Measurements from ENCODE around the gene CASK. TPM values are rescaled to one million over a fixed set of nuclear protein-coding genes. Genes with fewer than 3 reads are reported as not detected.

CASK gene
- total RNA-seq, 1 experiment from 2014 or later: 29.4 TPM

GRCh38 chrX:41596596-41596995, 326.8 kb downstream of the CASK start:
- Histone ChIP-seq H4K20me1 (ENCODE audit: insufficient read depth) (no peaks in the 10 kb centered on the region), H3K4me2 (no peak overlapping the region), H3K27ac (no peak overlapping the region), H3K9me2 (ENCODE audit: insufficient read depth) (no peaks in the 10 kb centered on the region), H3K4me1 (replicated peaks; ENCODE audit: insufficient read depth) (no peaks in the 10 kb centered on the region), H3K79me2 (ENCODE audit: low read depth) (no peaks in the 10 kb centered on the region), H2AFZ (no peak overlapping the region), H3K9me3 (ENCODE audit: insufficient read depth, low read depth) (no peaks in the 10 kb centered on the region), H3K4me3 (no peak overlapping the region), H3F3A (ENCODE audit: insufficient read depth, low read depth) (no peaks in the 10 kb centered on the region), H3K27me3 (ENCODE audit: insufficient read depth, low read depth) (no peaks in the 10 kb centered on the region), H3K36me3 (ENCODE audit: low read depth) (no peaks in the 10 kb centered on the region)
- no peak for TF ChIP-seq EZH2 (IDR thresholded peaks at IDR 0.05; ENCODE audit: low read depth)
- TF ChIP-seq CTCF (conservative IDR thresholded peaks at IDR 0.05): no peak
- BruUV-seq (replicated peaks): no TSS peak
- intact Hi-C loops (cut with micrococcal nuclease; ENCODE audit: unreplicated experiment): no loop called here
- no peak for DNase-seq
- POLR2A ChIA-PET (ENCODE audit: unreplicated experiment): interaction anchor here (0.7 kb wide), 1 partner anchor 268 kb away, joined by 5 read pairs; no protein-coding TSS in a partner anchor
- CTCF ChIA-PET: no interaction called here

- Histone ChIP-seq H3K4me2 (no peak overlapping the region), H3F3A (ENCODE audit: insufficient read depth, low read depth) (no peaks in the 10 kb centered on the region), H3K9me2 (ENCODE audit: insufficient read depth) (no peaks in the 10 kb centered on the region), H3K79me2 (ENCODE audit: low read depth) (no peaks in the 10 kb centered on the region), H4K20me1 (ENCODE audit: insufficient read depth) (no peaks in the 10 kb centered on the region), H3K4me3 (no peak overlapping the region), H2AFZ (no peak overlapping the region), H3K4me1 (replicated peaks; ENCODE audit: insufficient read depth) (no peaks in the 10 kb centered on the region), H3K27ac (no peak overlapping the region), H3K36me3 (ENCODE audit: low read depth) (no peaks in the 10 kb centered on the region), H3K27me3 (ENCODE audit: insufficient read depth, low read depth) (no peaks in the 10 kb centered on the region), H3K9me3 (ENCODE audit: insufficient read depth, low read depth) (no peaks in the 10 kb centered on the region)
- intact Hi-C loops (cut with micrococcal nuclease; ENCODE audit: unreplicated experiment): no loop called here
- ChIA-PET POLR2A (ENCODE audit: unreplicated experiment) (no interaction called here), CTCF (no interaction called here)
- DNase-seq: no peak
- TF ChIP-seq CTCF (conservative IDR thresholded peaks at IDR 0.05) (no peak), EZH2 (IDR thresholded peaks at IDR 0.05; ENCODE audit: low read depth) (no peak)
- BruUV-seq (replicated peaks): no TSS peak
Measured at GRCh38 chrX:41594634-41595033, 328.7 kb downstream of the CASK start.

- Histone ChIP-seq H3K9me2 (ENCODE audit: insufficient read depth) (no peaks in the 10 kb centered on the region), H3K4me2 (no peak overlapping the region), H4K20me1 (ENCODE audit: insufficient read depth) (no peaks in the 10 kb centered on the region), H3F3A (ENCODE audit: insufficient read depth, low read depth) (no peaks in the 10 kb centered on the region), H3K4me3 (no peak overlapping the region), H3K27ac (no peak overlapping the region), H3K4me1 (replicated peaks; ENCODE audit: insufficient read depth) (no peaks in the 10 kb centered on the region), H3K9me3 (ENCODE audit: insufficient read depth, low read depth) (no peaks in the 10 kb centered on the region), H3K36me3 (ENCODE audit: low read depth) (no peaks in the 10 kb centered on the region), H3K27me3 (ENCODE audit: insufficient read depth, low read depth) (no peaks in the 10 kb centered on the region), H3K79me2 (ENCODE audit: low read depth) (no peaks in the 10 kb centered on the region), H2AFZ (no peak overlapping the region)
- intact Hi-C loops (cut with micrococcal nuclease; ENCODE audit: unreplicated experiment): no loop called here
- ChIA-PET POLR2A (ENCODE audit: unreplicated experiment) (no interaction called here), CTCF (no interaction called here)
- no peak for DNase-seq
- no TSS peak for BruUV-seq (replicated peaks)
- TF ChIP-seq CTCF (conservative IDR thresholded peaks at IDR 0.05) (no peak), EZH2 (IDR thresholded peaks at IDR 0.05; ENCODE audit: low read depth) (no peak)
Measured at GRCh38 chrX:41591906-41592305, 331.4 kb downstream of the CASK start.

All from PC-9 (cell line).